DMS153 (cell line): Measurements from ENCODE around the gene VSTM2L.
"Not testable (repeated sequence)": the region's sequence is repeated elsewhere in the genome, so short reads cannot be mapped to it uniquely, and the experiment has no call there.

Experiments used
- DNase-seq: peaks from one replicate; lab custom pipeline; 2025; lab: John Stamatoyannopoulos, UW

The VSTM2L gene, protein sequence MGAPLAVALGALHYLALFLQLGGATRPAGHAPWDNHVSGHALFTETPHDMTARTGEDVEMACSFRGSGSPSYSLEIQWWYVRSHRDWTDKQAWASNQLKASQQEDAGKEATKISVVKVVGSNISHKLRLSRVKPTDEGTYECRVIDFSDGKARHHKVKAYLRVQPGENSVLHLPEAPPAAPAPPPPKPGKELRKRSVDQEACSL

DNA sequence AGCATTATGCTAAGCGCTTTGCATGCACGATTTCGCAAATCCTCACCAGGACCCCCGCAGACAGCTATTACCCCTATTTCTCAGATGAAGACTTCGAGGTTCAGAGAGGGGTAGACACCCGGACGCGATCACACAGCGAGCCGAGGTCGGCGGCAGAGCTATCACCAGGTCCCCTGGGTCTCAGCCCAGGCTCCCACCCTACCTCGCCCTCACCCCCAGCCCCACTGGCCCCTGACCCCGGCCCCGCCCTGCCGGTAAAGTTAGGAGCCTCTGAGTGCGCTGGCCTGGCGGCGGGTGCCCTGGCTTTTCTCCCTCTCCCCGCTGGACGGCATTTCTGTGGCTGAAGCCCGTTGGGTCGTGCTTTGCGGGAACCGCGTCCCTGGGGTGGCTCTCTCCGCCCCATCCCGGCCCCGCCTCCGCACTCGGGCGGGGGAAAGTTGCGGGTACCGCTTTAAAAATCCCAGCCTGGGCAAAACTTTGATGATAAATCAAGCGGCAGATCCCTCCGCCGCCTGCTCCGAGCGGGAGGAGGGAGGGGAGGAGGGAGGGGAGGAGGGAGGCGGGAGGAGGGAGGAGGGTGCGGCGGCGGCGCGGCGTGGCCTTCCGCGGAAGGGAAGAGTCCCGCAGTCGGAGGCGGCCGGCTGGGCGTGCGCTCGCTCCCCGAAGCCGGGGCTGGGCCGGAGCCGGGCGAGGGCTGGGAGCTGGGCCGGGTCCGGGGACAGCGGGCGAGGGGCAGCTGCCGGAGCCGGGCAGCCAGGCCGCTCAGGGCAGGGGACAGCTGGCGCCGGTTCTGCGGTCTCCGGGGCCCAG lies at the start of gene VSTM2L:
Gene VSTM2L (plus strand): TSS at position 624 of the 810 bp plus-strand sequence. CDS start 224 bp downstream, outside the sequence.
- no peak for DNase-seq

DNA sequence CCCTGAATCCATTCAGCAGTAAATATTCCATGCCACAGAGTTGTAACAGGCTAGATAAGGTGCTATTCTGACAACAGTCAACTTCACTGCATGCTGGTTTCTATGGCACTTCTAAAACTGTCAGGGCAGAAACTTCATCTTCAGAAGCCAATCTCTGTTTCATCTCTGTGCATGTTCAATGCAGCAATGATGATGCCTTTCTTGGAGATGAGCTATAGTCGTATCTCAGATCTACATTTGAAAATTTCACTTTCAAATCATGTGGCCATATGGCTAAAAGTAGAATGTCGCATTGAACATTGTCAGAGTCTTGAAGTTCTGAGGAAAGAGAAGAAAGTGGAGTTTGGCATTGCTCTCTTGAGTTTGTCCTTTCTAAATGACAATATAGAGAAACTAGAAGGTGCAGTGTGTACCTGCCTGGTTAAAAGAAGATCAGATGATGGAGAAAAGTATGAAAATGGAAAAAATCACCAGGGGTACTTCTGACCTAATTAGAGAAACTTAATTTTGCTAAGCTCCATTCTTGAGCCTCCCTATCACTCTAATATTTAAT lies 49.0 kb upstream of the VSTM2L start:
- no peak for DNase-seq

DNA sequence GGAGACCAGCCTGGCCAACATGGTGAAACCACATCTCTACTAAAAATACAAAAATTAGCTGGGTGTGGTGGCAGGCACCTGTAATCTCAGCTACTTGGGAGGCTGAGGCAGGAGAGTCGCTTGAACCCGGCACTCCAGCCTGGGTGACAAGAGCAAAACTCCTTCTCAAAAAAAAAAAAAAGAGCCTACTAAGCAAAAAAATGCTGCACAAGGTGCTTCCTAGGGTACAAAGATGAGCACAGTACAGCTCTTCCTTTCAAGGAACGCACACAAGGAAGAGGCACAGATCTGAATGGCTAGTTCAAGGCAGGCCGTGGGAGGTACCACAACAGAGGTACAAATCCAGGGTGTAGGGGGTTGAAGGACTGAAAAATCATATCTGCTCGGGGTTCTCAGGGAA lies 46.9 kb upstream of the VSTM2L start:
- DNase-seq: not testable (repeated sequence)

DNA sequence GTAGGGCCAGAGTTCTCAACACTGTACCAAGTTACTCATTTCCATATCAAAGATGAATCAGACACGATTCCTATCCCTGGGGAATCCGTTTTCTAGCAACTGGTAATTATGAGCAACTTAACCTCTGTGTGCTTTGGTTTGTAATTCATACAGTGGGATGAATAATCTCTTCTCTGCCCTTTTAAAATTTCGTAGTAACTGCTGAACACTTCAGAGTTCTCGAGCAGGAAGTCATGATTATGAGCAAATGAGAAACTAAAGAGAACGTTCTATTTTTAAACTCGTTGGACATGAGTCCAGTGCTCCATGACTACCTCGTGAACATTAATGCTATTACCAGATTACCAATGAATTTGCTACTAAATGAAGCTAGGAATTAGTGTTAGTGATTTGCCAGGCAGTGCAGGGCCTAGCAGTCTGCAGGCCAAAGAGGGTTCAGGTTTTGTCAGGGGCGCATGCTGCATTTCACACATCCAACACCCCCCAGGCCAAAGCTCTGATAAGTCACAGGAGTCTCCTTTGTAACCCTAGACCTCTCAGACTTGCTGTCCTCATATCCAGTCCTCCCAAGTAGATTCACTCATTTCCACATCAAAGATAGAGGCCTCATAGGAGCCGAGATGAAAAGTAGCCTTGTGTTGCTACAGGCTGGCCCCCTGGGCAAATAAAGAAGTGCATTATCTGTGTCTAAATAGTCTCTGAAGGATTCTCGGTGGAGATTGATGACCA lies 45.8 kb upstream of the VSTM2L start:
- DNase-seq: no peak

DNA sequence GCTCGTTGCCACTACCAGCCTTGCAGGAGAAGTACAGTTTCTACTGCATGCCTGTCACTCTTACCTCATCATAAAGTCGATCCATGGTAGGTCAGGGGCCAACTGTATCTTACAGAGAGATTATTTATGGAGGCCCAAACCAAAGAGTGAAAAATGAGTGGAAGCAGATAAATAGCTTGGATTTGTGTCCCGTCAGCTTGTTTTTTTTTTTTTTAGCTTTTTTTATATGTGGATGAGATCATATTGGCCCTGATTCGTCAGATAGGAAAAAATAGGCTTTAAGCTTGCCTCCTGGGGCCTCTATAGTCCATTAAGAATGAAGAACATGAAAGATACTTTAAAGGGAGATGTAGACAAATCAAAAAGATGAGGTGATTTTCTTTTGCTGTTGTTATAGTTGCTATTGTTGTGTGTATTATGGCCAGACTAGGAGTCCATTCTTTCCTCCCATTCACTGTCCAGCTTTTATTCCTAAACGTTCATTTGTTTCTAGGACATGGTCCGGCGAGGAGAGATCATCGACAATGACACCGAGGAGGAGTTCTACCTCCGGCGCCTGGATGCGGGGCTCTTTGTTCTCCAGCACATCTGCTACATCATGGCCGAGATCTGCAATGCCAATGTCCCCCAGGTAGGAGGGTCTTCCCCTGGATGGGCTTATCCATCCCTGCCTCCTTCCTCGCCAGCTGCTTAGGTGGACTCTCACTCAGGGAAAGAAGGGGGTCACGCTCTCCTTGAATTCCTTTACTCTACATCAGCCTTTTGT lies 43.3 kb upstream of the VSTM2L start:
- DNase-seq: no peak

DNA sequence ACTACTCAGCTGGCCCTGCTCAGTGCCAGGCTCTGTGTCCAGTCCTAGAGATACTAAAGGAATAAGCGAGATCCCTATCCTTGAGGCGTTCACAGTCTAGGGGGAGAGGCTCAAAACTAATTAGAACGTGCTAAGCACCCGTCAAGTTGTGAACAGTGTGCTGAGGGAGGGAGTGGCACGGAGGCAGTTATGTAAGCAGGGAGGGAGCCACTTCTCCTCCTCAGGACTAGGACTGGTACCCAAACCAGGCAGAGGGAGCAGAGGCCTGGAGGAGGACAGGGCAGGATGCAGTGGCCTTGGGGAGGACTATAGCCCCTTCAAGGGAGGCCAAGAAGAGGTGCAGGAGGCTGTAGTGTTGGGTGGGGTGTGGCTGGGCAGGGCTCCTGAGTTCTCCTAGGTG lies 39.6 kb upstream of the VSTM2L start:
- no peak for DNase-seq

DNA sequence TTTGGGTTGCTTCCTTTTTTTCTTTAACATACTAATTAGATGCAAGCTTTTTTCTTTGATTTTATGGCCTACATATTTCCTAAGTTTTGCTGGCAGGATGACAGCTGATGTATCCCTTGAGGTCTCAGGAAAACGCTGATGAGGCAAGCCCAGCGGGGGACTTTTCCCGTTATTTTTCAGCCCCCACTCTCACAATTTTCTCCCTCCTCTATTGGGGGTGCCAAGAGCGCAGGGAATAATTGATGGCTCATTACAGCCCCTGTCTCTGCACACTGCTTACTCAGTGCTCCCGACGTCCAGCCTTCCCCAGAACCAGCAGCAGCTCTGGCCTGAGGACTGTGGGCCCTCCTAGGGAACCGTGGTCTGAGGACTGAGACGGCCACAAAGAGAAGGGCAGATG lies 38.6 kb upstream of the VSTM2L start:
- no peak for DNase-seq

DNA sequence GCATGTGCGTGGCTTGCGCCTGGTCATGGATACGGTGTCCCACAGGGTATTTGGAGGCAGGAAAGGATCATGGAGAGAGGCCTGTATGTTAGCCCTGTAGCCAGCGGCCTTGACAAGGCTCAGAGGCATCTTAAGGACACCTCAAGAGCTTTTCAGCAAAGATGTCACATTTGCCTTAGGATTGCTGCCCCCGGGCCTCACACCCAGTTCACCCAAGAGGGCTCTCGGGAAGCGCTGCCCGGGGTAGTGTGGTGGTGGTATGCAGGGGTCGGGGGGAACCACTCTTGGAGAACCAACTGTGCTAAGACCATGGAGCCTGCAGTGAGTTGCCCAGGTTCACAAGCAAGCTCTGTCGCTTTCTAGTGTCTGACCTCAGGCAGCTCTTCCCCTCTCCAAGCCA lies 36.9 kb upstream of the VSTM2L start:
- no peak for DNase-seq

DNA sequence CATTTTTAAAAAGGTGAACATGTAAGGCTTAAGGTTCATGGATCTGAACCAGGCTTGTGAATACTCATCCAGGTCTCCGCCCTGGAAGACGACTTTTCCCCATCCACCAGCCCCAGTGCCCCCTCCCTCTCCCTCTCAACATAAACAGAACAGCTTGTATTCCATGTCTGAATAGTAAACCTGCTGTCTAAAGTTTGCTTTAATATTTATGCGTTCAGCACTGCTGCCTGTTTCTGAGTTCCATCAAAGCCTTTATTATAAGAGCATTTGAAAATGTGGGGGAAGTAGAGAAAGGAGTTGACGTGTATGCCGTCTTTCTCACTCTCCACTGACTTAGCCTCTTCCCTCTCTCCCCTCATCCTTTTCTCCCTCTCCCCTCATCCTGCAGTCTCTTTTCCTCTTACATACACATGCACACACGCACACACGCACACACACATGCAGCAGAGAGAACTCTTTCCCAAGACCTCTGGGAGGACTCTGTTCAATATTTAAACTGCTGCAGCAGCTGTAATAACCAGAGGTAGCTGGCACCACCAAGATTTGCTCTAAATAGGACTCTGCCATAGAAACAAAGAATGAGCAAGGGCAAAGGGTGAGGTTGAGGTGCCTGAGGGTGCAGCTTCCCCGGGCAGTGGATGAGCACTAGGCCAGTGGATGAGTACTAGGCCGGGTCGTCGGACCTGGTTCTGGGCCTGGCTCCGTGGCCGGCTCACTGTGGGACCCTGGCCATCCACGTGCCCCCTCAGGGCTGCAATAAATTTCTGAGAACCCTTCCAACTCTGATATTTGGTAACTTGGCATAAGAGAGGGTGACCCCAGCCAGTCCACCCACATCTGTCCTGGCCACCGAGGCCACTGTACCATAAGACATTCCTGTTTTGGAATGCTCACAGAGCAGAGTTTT lies 35.4 kb upstream of the VSTM2L start:
- DNase-seq: no peak

DNA sequence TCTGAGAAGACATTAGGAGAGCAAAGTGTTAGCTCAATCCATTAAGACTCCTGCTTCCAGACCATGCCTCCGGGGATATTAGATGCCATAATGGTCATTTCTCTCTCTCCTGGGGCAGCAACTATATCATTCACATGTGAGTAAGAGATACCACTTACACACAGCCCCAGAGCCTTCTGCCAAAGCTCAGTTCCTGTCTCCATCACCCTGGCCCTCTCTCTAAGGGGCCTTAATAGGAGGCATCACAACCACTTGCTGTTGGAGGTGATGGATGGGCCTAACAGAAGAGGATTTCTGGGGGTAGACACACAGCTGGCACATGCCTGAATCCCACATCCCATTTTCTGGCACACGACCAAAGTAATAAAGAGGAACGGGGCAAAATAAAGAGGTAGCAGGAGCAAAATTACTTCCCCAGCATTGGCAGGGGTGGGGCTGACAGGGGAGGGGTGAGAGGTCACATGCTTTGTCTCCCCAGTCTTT lies 34.0 kb upstream of the VSTM2L start:
- DNase-seq: no peak

DNA sequence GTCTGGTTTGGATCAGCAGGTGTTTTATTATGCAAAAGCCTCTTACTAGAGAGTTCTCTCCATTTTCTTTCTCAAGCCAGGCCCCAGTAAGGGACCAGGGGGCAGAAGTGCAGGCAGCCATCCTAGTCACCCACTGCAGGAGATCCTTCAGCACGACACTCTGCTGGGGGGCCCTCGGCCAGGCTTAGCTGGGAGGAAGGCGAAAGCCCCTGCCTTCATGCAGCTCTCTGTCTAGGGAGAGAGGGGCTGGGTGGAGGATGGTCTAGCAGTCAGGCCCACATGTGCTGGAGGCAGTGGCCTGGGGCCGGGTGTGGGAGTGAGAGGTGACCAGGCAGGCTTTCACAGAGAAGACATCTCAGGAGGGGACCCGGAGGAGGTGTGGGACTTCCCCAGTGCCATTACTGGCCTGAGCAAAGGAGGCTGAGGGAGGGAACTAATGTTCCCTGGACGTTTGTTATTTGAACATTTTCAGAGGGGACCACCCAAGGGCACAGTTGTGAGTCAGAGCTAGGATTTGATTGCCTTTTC lies 33.5 kb upstream of the VSTM2L start:
- DNase-seq: no peak

DNA sequence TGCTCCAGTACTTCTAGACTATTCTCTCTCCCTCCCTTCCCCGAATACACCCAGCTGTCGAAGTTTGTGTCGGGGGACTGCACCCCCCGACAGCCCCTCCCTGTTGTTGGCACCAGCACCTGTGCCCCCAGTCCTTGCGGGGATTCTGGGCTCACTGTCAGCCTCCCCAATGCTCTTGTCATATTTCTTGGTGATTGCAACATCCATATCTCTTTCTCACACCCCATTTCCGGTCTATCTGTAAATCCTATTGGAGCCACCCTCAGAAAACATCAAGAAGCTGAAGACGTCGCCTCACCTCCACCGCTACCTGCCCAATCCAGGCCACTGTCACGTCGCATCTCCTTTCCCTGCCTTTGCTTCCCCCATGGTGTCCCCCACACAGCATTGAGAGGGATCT lies 32.6 kb upstream of the VSTM2L start:
- no peak for DNase-seq

DNA sequence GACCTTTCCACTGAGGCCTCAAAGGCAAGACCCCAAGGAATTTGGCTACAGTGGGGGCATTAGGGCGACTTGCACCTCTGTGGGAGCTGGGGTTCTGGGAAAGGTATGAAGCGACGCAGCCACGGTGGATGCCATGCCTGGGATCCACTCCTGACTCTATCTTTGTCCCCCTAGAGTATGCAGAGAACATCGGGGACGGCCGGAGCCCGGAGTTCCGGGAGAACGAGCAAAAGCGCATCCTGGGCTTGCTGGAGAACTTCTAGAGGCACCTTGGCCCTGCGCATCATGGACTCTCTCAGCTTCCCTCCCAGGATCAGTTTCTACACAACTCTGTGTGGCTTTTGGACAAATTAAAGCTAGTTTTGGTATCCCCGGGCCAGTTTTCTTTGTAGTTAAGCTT lies 31.2 kb upstream of the VSTM2L start:
- no peak for DNase-seq

DNA sequence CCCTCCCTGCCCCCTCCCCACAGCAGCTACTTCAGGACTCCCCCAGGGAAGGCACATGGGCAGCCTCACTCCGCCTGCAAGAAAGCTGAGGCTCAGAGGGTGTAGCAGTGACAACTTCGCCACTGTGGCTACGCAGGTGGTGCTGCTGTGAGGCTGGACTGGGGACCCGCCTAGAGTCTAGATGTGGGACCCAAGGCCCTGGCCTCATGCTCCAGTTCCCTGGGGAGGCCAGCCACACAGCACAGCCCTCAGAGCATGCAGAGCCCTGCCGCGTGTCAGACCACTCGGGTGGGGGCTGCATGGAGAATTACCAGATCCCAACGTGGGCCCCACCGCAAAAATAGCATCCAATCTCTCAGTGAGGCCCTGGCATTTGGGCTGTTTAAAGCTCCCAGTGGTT lies 30.8 kb upstream of the VSTM2L start:
- no peak for DNase-seq

DNA sequence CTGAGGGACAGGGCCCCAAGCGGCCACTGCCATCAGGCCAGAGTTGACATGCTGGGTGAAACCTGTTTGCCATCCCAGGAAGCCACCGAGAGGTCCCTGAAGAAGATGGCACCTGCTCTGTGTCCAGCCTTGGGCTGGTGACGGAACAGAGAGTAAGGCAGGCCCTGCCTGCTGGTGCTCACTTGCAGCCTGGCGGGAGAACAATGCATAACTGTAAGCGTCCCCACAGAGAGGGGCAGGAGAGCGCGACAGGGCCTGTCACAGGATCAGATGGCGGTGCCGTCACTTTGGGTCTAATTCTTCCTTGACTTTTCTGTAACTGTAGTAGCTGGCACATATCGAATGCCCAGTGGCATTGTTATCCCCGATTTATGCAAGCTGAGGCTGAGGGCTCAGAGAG lies 29.0 kb upstream of the VSTM2L start:
- DNase-seq: no peak

DNA sequence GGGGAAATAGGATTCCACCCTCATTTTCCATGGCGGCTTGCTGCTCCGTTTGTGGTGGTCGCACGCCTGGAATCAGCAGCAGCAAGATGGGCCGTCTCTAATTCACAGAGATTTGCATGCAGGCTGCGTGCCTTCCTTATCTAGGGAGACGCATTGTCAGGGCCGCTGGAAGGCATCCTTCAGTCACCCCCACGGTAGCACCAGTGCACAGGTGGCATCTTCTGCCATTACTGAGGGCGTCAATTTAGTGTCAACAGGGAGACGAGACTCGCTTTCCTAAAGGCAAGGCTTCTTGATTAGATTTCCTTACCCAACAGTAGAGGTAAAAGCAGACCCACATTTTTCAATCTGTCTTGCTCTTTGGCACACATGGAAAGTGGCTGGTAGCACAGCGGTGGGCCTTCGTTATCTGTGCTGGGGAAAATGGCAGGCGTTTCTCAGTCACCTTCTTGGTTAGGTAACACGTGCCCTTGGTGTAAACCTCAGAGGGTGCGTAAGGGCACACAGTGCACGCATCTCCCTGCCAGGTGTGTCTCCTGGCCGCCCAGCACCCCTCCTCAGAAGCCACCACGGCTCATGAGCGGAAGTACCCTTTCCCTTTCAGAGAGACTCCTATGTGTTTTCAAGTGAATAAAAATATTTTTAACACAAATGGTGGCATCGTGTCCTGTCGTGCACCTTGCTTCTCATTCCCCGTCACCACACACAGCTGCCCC lies 27.3 kb upstream of the VSTM2L start:
- DNase-seq: no peak

DNA sequence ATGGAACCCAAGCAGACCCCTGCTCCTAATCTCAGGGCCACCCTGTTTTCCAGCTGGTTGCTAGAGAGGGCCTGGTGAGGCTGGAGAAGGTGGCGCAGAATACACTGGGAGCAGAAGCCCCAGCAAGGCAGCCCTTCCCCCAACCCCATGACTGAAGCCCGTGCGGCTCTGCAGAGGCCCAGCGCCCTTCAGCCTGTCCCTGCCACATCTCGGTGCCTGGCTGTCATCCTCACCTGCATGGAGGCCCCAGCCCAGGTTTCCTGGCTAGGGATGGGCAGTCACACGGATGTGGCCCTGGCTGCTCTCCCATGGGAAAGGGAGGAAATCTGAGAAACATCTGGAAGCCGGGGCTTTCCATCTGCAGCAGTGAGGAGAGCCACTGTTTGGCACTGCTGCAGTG lies 26.1 kb upstream of the VSTM2L start:
- no peak for DNase-seq

DNA sequence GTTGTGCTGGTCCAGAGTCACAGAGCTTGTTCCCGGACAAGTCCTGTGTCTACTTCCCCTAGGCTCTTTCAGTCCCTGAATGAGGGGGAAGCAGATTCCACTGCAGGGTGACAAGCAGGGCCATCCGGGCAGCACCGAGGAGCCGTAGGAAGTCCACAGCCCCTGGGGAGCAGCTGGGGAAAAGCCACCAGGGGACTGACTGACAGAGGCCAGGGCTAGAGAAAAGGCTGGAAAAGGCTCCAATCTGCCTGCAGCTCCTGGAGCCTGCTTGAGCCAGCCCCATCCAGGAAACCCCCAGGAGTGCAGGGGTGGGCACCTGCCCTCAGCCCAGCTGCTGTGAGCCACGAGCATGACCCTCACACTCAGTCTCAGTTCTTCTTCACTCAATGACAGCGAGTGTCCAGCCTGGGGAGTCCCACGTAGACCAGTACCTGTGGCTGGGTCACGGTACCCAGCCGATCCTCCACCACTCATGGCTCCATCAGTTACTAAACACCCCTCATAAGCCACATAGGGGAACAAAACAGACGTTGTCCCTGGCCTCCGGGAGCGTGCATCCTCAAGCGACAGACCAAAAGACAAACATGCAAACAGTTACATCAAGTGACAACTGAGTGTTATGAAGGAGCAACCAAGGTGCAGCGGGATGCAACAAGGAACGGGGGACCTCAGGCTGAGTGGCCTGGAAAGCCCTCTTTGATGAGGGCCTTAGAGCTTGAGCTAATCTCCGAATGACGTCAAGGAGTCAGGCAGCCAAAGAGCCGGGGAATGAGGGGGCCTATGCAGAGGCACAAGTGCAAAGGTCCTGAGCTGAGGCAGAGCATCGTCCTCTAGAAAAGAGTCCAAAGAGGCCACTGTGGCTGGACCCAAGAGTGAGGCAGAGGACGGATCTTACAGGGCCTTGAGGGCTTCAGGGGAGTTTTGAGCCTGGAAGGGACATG lies 24.8 kb upstream of the VSTM2L start:
- no peak for DNase-seq
